ENCODE data around the gene FILIP1L. TPM values are rescaled to one million over a fixed set of nuclear protein-coding genes. Genes with fewer than 3 reads are reported as not detected.

The FILIP1L gene
- polyA plus RNA-seq, 1 of the 3 experiments (the other 2 are of a cell fraction) = 26.8 TPM

DNA sequence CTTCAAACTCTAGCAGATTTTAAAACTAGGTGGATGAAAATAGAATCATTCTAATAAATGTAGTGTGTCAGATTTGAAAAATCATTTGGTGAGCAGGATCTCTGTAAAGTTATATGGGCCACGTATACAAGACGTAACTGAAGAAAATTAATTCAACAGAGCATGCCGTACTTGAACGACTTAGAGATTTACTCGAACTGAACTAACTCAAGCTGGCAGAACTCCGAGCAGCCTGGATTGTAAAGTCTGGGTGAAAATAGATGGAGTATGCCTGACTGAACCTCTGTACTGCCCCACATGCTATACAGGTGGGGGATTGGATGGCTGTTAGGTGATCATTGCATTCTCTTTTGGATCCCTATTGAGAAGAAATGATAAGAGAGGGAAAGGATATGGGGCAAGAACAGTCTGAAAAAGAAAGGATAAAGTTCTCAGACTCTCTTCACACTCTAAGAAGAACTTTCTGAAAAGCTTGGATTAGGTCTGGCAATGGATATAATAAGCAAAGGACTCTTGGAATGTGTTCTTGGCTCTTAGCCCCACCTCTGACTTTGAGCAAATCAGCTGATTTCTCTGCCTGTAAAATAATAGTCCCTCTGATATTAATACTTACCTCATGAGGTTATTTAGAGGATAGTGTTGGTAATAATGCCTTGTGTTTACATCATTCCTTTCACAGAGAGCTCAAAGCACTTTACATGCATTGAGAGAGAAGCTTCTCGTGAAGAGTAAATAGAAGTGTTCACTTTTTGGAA lies 147.5 kb downstream of the FILIP1L start:
- no peak overlapping the region for H3K27ac ChIP-seq (ENCODE audit: low read depth in 2 of 2, low read length in 1 of 2)
- H3K27me3 ChIP-seq (ENCODE audit: insufficient read depth) = no peaks in the 10 kb centered on the region
- 97% methylated on average over 7 of the region's 7 CpGs for WGBS (ENCODE audit: low lambda C conversion rate)
- no peak overlapping the region for H3K9ac ChIP-seq
- H4K20me1 ChIP-seq (ENCODE audit: insufficient read depth) = no peaks in the 10 kb centered on the region
- DNase-seq = no peak
- H3K9me2 ChIP-seq = no peaks in the 10 kb centered on the region
- H3K4me2 ChIP-seq = no peak overlapping the region
- no peak for TF ChIP-seq EZH2phosphoT487 (IDR thresholded peaks at IDR 0.05; ENCODE audit: borderline replicate concordance, low read depth)
- no peak for TF ChIP-seq YY1 (IDR thresholded peaks at IDR 0.05; ENCODE audit: low read depth)
- TF ChIP-seq, protein P1, sequence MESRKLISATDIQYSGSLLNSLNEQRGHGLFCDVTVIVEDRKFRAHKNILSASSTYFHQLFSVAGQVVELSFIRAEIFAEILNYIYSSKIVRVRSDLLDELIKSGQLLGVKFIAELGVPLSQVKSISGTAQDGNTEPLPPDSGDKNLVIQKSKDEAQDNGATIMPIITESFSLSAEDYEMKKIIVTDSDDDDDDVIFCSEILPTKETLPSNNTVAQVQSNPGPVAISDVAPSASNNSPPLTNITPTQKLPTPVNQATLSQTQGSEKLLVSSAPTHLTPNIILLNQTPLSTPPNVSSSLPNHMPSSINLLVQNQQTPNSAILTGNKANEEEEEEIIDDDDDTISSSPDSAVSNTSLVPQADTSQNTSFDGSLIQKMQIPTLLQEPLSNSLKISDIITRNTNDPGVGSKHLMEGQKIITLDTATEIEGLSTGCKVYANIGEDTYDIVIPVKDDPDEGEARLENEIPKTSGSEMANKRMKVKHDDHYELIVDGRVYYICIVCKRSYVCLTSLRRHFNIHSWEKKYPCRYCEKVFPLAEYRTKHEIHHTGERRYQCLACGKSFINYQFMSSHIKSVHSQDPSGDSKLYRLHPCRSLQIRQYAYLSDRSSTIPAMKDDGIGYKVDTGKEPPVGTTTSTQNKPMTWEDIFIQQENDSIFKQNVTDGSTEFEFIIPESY (IDR thresholded peaks at IDR 0.05; ENCODE audit: borderline replicate concordance, low read depth) = no peak
- no peak for TF ChIP-seq ELF1 (IDR thresholded peaks at IDR 0.05)
- TF ChIP-seq TCF12 (IDR thresholded peaks at IDR 0.05) = no peak
- no peak for TF ChIP-seq RCOR1 (IDR thresholded peaks at IDR 0.05; ENCODE audit: low read length)
- no peak for TF ChIP-seq NFIC (IDR thresholded peaks at IDR 0.05; ENCODE audit: borderline replicate concordance)
- TF ChIP-seq FOXJ3 (CRISPR knock-in tag; IDR thresholded peaks at IDR 0.05) = no peak
- TF ChIP-seq FOSL2 (IDR thresholded peaks at IDR 0.05; ENCODE audit: borderline replicate concordance, low read depth) = no peak
- TF ChIP-seq, protein P2, sequence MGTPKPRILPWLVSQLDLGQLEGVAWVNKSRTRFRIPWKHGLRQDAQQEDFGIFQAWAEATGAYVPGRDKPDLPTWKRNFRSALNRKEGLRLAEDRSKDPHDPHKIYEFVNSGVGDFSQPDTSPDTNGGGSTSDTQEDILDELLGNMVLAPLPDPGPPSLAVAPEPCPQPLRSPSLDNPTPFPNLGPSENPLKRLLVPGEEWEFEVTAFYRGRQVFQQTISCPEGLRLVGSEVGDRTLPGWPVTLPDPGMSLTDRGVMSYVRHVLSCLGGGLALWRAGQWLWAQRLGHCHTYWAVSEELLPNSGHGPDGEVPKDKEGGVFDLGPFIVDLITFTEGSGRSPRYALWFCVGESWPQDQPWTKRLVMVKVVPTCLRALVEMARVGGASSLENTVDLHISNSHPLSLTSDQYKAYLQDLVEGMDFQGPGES (IDR thresholded peaks at IDR 0.05; ENCODE audit: low read depth, low read length) = no peak
- no peak for TF ChIP-seq TAF1 (IDR thresholded peaks at IDR 0.05; ENCODE audit: borderline replicate concordance, low read depth, low read length)
- TF ChIP-seq, protein P3, sequence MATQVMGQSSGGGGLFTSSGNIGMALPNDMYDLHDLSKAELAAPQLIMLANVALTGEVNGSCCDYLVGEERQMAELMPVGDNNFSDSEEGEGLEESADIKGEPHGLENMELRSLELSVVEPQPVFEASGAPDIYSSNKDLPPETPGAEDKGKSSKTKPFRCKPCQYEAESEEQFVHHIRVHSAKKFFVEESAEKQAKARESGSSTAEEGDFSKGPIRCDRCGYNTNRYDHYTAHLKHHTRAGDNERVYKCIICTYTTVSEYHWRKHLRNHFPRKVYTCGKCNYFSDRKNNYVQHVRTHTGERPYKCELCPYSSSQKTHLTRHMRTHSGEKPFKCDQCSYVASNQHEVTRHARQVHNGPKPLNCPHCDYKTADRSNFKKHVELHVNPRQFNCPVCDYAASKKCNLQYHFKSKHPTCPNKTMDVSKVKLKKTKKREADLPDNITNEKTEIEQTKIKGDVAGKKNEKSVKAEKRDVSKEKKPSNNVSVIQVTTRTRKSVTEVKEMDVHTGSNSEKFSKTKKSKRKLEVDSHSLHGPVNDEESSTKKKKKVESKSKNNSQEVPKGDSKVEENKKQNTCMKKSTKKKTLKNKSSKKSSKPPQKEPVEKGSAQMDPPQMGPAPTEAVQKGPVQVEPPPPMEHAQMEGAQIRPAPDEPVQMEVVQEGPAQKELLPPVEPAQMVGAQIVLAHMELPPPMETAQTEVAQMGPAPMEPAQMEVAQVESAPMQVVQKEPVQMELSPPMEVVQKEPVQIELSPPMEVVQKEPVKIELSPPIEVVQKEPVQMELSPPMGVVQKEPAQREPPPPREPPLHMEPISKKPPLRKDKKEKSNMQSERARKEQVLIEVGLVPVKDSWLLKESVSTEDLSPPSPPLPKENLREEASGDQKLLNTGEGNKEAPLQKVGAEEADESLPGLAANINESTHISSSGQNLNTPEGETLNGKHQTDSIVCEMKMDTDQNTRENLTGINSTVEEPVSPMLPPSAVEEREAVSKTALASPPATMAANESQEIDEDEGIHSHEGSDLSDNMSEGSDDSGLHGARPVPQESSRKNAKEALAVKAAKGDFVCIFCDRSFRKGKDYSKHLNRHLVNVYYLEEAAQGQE (IDR thresholded peaks at IDR 0.05; ENCODE audit: low read depth, low read length) = no peak
- no peak for TF ChIP-seq RAD21 (IDR thresholded peaks at IDR 0.05; ENCODE audit: low read length)
- TF ChIP-seq CHD2 (IDR thresholded peaks at IDR 0.05; ENCODE audit: low read length, partially characterized antibody) = no peak
- TF ChIP-seq TEAD4 (IDR thresholded peaks at IDR 0.05; ENCODE audit: borderline replicate concordance, insufficient read depth) = no peak
- TF ChIP-seq MXI1 (IDR thresholded peaks at IDR 0.05; ENCODE audit: low read depth, low read length) = no peak
- no peak for TF ChIP-seq NRF1 (IDR thresholded peaks at IDR 0.05; ENCODE audit: low read depth, low read length)
- POLR2A ChIA-PET = no interaction called here
- no peaks in the 10 kb centered on the region for H3K36me3 ChIP-seq (replicated peaks in 1 of 2; ENCODE audit: control insufficient read depth in 1 of 2, insufficient read depth in 2 of 2, low read length in 1 of 2)
- no peaks in the 10 kb centered on the region; a peak in 1 of 4 replicates for H3K4me1 ChIP-seq (ENCODE audit: control insufficient read depth in 1 of 2, insufficient read depth in 2 of 2, low read depth in 1 of 2, low read length in 1 of 2)
- peaks cover 3% of the 10 kb centered on the region for H3F3A ChIP-seq (replicated peaks; ENCODE audit: insufficient read depth)
- no peaks in the 10 kb centered on the region for H3K9me3 ChIP-seq
- no peak overlapping the region for H3K4me3 ChIP-seq (ENCODE audit: low read depth in 2 of 2, low read length in 1 of 2)
- CTCF ChIA-PET = interaction anchor here (1.2 kb wide), 1 partner anchor 13 kb away, joined by 3 read pairs; no protein-coding TSS in a partner anchor
- H3K79me2 ChIP-seq (ENCODE audit: insufficient read depth) = no peaks in the 10 kb centered on the region
- no peak overlapping the region for H2AFZ ChIP-seq (ENCODE audit: low read depth)

Measured in SK-N-SH (cell line).